ENCODE data around the gene KLHL17. TPM values are rescaled to one million over a fixed set of nuclear protein-coding genes. Genes with fewer than 3 reads are reported as not detected.
"Not testable (repeated sequence)": the region's sequence is repeated elsewhere in the genome, so short reads cannot be mapped to it uniquely, and the experiment has no call there.

Gene KLHL17
- total RNA-seq, 1 experiment from 2014 or later = 3.3 TPM

- in situ Hi-C loops (cut with HindIII; ENCODE audit: low pct_unique_long_range_greater_than_20kb, low sequenced_read_pairs) = no loop called here
- DNase-seq (ENCODE audit: low read depth) = no peak
These were observed 12.5 kb downstream of the KLHL17 start for GRCh38 chr1:972726-973458.

GRCh38 chr1:973459-974292, 13.3 kb downstream of the KLHL17 start:
- in situ Hi-C loops (cut with HindIII; ENCODE audit: low pct_unique_long_range_greater_than_20kb, low sequenced_read_pairs) = no loop called here
- DNase-seq (ENCODE audit: low read depth) = no peak

- DNase-seq (ENCODE audit: low read depth) = no peak
- in situ Hi-C loops (cut with HindIII; ENCODE audit: low pct_unique_long_range_greater_than_20kb, low sequenced_read_pairs) = no loop called here
These were observed 13.9 kb downstream of the KLHL17 start for GRCh38 chr1:974293-974640.

- in situ Hi-C loops (cut with HindIII; ENCODE audit: low pct_unique_long_range_greater_than_20kb, low sequenced_read_pairs) = no loop called here
- DNase-seq (ENCODE audit: low read depth) = no peak
These were observed 14.4 kb downstream of the KLHL17 start for GRCh38 chr1:974687-975328.

- in situ Hi-C loops (cut with HindIII; ENCODE audit: low pct_unique_long_range_greater_than_20kb, low sequenced_read_pairs) = no loop called here
- DNase-seq (ENCODE audit: low read depth) = no peak
These were observed 15.0 kb downstream of the KLHL17 start for GRCh38 chr1:975365-975764.

- in situ Hi-C loops (cut with HindIII; ENCODE audit: low pct_unique_long_range_greater_than_20kb, low sequenced_read_pairs) = no loop called here
- DNase-seq (ENCODE audit: low read depth) = peak; percentile 84
These were observed 15.7 kb downstream of the KLHL17 start for GRCh38 chr1:975896-976683.

- in situ Hi-C loops (cut with HindIII; ENCODE audit: low pct_unique_long_range_greater_than_20kb, low sequenced_read_pairs); DNase-seq (ENCODE audit: low read depth): not testable (repeated sequence)
These were observed 16.4 kb downstream of the KLHL17 start for GRCh38 chr1:976791-977190.

- in situ Hi-C loops (cut with HindIII; ENCODE audit: low pct_unique_long_range_greater_than_20kb, low sequenced_read_pairs) = no loop called here
These were observed 17.9 kb downstream of the KLHL17 start for GRCh38 chr1:978069-978834.

GRCh38 chr1:978835-979743, 18.7 kb downstream of the KLHL17 start:
- no peak for DNase-seq (ENCODE audit: low read depth)
- in situ Hi-C loops (cut with HindIII; ENCODE audit: low pct_unique_long_range_greater_than_20kb, low sequenced_read_pairs) = no loop called here

More at GRCh38 chr1:978069-978834, 17.9 kb downstream of the KLHL17 start:
- DNase-seq (ENCODE audit: low read depth) = peak; percentile 37

- DNase-seq (ENCODE audit: low read depth) = no peak
- in situ Hi-C loops (cut with HindIII; ENCODE audit: low pct_unique_long_range_greater_than_20kb, low sequenced_read_pairs) = no loop called here
These were observed 19.3 kb downstream of the KLHL17 start for GRCh38 chr1:979744-980072.

GRCh38 chr1:980137-980571, 19.8 kb downstream of the KLHL17 start:
- in situ Hi-C loops (cut with HindIII; ENCODE audit: low pct_unique_long_range_greater_than_20kb, low sequenced_read_pairs) = no loop called here
- no peak for DNase-seq (ENCODE audit: low read depth)

GRCh38 chr1:980602-981395, 20.4 kb downstream of the KLHL17 start:
- in situ Hi-C loops (cut with HindIII; ENCODE audit: low pct_unique_long_range_greater_than_20kb, low sequenced_read_pairs) = no loop called here
- no peak for DNase-seq (ENCODE audit: low read depth)

- in situ Hi-C loops (cut with HindIII; ENCODE audit: low pct_unique_long_range_greater_than_20kb, low sequenced_read_pairs) = no loop called here
- DNase-seq (ENCODE audit: low read depth) = no peak
These were observed 21.1 kb downstream of the KLHL17 start for GRCh38 chr1:981491-981954.

- in situ Hi-C loops (cut with HindIII; ENCODE audit: low pct_unique_long_range_greater_than_20kb, low sequenced_read_pairs) = no loop called here
These were observed 21.7 kb downstream of the KLHL17 start, which contains the start of gene PERM1 for GRCh38 chr1:981955-982558. PERM1 (minus strand) TSS chr1:982093; CDS start chr1:981029, 1,064 bp downstream.

GRCh38 chr1:982765-983436, 22.5 kb downstream of the KLHL17 start:
- in situ Hi-C loops (cut with HindIII; ENCODE audit: low pct_unique_long_range_greater_than_20kb, low sequenced_read_pairs) = no loop called here
- no peak for DNase-seq (ENCODE audit: low read depth)

More at GRCh38 chr1:981955-982558, 21.7 kb downstream of the KLHL17 start, which contains the start of gene PERM1:
- DNase-seq (ENCODE audit: low read depth) = no peak
